NCI-H2227 (cell line): Measurements from ENCODE around the gene GBE1.

Experiments used
- DNase-seq: peaks from one replicate; lab custom pipeline; 2025; ENCODE audit not compliant: unreplicated experiment; lab: John Stamatoyannopoulos, UW

The GBE1 gene

DNA sequence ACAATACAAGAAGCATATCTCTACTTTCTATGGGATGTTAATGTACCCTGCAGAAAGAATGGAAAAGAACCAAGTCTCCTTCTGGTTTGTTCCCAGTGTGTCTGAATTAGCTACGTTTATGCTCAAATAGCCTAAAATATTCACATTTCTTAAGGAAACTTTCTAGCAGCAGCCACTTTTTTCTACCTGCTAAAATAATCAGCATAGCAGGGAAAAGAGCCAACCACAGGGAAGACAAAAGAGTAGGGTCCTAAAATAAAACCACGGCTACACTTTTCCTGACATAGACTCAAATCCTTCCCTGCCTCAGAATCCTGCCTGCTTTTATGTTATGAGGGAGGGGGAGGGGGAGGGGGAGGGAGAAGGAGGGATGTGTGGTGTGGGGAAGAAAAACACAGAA lies 136.7 kb downstream of the GBE1 start:
- no peak for DNase-seq

DNA sequence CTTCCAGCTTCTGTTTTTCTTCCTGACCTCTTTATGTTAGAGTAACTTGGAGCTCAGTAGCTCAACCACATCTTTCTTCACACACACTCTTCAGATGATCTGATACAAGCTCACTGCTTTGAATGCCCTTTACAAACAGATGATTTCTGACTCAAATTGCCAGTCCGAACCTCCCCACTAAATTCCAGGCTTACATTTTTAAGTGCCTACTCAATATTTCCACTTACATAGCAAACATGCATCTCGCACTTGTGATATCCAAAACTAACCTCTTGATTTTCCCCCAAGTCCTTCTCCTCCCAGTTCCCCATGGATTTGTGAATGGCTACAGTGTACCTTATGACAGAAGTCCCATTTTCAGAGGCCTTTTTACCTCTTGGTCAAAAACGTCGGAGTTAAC lies 139.1 kb downstream of the GBE1 start:
- no peak for DNase-seq

DNA sequence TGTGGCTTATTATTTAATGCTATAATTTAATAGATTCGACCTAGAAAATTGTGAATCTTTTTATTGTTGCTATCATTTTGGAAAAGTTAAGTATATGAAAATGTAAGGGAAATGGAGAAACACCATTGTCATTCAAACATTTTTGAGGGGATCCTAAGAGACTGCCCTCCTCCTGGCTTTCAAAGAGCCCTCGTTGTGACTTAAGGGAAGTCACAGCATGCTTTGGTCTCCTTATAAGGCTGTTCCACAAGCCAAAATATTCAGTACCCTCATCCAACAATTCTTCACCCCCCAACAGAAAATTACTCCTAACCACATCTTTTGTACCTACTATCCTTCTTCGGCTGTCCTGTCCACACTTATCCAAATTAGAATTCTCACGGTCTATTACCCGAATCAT lies 140.2 kb downstream of the GBE1 start:
- no peak for DNase-seq

DNA sequence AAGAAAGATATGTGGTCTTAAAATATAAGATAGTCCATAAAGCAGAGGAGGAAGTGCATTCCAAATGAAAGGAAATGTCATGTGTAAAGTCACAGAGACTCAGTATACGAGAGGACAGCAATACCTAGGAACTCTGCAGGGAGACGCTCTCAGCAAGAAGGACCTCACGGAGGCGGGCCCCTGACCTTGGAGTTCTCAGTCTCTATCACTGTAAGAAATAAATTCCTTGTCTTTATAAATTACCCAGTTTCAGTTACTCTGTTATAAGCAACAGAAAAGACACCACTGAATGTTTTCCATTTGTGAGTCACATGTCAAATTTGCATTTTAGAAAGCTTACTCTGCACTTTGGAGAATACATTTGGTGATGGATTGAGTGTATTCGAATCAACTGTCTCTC lies 140.6 kb downstream of the GBE1 start:
- DNase-seq, result no peak

DNA sequence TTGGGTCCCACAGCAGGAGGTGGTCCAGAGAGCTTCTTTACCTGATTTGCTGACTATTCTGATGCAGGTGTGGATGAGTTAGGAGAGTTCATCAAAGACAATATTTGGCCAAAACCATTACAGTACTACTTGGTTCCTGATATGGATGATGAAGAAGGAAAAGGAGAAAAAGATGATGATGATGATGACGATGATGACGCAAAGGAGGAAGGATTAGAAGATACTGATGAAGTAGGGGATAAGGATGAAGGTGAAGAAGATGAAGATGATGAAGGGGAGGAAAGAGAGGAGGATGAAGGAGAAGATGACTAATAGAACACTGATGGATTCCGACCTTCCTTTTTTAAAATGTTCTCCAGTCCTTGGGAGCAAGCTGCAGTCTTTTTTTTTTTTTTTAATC lies 148.7 kb downstream of the GBE1 start:
- DNase-seq, result no peak

DNA sequence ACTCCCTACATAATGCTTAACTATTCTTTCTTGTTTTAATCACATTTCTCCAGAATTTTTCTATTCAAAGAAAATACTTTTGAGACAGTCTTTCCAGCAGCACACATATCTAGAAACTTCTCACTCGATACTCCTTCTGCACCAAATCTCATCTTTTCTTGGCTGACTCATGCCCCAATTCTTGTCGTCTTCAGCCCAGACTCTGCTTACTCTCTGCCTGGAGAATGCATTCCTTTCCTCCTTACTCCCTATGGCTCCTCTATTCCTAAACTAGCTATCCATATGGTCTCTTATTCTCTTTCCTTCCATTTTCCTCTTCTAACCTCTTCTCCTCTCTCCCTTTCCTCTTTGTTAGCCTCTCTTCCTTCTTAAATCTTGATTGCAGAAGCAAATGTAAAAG lies 158.7 kb downstream of the GBE1 start:
- DNase-seq, result no peak

DNA sequence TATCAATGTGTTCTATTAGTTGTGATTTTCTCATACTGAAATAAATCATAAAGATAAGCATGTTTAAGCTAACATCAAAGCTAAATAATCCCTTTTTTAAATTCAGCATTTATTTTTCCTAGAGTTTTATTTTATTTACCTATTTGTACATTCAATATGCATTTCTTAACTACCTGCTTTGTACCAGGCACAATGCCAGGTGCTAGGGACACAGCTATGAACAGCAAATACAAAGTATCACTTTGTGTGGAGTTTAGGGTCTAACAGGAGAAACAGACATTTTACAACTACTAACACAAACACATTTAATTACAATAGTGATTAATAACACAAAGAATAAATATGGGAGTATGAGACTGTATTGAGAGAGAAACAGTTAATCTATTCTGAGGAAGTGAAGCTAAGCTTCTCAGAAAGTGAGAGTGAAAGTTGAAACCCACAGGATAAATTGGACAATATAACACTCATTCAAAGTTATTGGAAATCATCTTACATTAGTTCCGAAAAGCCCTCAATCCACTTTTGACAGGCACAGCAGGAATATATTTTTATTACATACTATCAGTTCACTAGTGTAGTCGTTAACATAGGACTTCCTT lies 159.6 kb downstream of the GBE1 start:
- no peak for DNase-seq

DNA sequence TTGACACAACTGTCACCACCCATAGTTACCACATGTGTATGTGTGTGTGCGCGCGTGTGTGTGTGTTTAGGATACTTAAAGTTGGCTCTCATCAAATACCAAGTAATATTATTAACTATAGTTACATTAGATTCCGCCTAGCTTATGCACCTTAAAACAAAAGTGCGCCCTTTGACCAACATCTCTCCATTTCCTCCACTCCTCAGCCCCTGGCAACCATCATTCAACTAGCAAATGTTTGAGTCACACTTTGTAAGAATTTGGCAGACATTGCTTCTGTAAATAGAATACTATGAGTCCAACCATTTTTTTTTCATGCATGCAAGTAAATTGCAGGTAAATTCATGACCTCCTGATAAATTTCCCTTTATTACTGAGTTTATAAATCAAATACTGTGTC lies 169.3 kb downstream of the GBE1 start:
- DNase-seq, result no peak

DNA sequence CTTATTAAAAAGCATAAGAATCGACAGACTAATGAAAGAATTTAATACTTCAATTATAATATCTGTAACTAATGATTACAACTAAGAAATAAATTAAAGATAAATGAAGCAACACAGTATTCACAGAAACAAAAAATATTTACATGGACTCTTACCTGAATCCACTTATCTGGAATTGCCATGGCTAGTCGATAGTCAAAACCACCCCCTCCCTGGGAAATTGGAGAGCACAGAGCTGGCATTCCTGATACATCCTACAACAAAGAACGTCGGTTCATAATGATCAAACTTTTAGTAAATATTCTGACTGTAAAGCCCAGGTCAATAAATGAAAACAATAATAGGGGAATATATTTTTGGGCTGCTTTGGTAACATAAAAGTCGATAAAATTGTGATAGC lies 175.5 kb downstream of the GBE1 start:
- DNase-seq, result no peak

DNA sequence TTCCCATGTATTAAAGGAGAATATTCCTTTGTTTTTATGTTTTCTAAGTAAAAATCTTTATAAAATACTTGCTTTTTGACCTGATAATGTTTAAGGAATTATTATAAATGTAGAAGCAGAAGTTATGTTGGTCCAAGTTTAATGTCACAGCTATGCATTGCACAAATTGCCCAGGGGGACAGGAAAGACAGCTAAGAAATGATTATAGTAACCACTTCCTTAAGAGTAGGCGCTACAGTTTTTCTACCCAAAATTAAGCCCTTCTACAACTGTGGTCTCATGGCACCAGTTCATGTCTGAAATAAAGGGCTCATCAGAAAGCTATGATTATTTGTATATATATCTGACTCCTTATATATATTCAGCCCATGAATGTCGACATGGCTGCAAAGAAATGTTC lies 176.4 kb downstream of the GBE1 start:
- no peak for DNase-seq

DNA sequence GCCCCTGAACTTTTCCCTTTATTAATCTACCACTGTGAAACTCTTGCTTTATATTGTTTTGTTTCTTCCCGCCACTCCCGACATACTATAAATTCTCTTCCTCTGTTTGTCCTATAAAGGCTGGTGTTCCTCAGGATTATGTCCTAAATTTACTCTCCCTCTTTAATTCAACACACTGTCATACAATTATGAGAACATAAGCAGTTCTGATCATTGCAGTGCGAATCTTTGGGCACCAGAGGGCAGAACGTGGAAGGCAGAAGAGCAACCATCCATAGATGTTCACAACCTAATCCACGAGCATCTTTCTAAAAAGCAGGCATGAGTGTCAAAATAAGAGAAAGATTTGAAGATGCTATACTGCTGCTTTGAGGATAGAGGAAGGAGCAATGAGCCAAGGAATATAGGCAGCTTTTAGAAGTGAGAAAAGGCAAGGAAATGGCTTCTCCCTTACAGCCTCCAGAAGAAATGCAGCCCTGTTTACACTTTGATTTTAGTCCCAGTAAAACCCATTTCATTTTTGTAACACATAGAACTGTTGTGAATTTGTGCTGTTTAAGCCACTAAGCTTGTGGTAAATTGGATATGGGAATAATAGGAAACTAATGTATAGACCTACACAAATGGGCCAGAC lies 179.4 kb downstream of the GBE1 start:
- DNase-seq, result peak; percentile 53

DNA sequence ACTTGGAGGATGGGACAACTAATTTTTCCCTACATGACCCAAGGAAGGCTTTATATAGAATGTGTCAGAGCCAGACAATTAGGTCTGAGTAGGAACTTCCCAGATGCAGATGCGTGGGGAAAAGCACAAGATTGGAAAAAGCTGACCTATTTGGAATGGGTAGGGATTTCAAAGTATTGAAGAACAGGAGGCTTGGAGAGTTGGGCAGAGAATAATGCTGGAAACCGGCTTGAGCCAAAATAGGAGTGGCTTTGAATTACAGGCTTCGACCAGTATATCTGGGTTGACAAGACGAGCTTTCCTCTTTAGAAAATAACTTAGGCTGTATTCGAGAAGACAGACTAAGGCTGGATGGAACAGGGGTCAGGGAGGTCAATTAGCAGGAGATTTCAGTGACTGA lies 181.1 kb downstream of the GBE1 start:
- DNase-seq, result peak; percentile 50

DNA sequence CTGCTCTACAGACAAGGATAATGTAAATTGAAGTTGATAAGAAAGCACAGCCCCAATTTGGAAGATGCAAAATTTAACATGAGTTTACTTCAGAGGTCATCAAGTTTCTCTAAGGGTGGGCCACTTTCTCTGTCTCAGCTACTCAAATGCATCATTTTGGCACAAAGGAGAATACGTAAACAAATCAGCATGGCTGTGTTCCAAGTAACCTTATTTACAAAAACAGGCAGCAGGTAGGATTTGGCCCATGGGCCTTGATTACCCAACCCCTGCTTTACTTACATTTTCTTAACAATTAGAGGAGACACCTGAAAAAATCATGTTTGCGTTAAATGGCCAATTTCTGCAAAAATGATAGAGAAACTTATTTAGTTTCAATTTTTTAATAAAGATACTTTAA lies 181.7 kb downstream of the GBE1 start:
- DNase-seq, result no peak

DNA sequence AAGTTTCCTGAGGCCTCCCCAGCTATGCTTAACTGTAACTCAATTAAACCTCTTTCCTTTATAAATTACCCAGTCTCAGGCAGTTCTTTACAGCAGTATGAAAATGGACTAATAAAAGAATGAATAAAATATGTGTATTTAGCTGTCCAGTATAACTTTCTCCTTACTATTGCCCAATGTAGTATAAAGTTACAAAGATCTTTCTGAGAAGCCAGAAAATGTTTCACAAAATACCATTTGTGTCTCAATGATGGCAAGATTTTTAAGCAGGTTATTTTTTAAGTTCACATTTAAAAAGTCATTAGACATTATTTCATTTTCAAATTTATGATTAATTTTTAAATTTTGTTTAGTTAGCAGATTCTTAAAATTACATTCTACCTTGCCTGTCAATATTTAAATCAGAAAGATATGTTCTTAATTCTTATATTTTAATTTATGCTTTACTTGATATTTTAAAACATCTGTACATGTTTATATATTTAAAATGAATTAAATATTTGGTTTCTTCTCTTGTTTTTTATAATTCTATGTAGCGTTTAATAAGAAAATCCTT lies 189.2 kb downstream of the GBE1 start:
- no peak for DNase-seq

DNA sequence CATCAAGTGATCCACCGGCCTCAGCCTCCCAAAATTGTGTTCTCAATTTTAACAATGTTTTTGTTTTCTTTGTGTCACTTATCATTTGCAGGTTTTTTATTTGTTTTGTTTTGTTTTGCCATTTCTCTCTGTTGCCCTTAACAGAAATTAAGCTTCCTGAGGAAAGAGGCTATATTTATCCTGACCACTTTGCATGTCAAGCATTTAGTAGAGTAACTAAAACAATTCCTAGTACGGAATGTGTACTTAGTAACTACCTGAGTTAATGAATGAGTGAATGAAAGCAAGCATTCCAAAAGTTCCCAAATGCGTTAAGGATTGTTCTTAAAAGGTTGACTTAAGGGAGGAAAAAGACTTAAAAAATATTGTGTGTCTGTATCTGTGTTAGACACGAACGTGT lies 193.1 kb downstream of the GBE1 start:
- no peak for DNase-seq

DNA sequence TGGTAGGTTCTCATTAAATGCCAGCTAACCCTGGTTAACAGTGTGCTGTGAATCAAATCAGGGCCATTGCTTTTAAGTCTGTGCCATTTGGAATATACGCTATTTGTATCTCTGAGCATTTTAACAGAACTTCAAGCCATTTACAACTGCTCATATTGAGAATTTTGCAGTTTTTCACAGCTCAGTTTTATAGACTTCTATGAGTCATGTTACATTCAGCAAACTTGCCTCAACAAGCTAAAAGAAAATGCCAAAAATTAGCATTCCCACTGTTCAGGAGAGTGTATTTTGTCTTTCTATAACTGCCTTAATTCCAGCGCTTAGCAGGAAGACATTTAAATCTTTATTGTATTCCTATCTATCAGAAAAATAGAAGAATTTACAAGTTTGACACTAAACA lies 196.4 kb downstream of the GBE1 start:
- no peak for DNase-seq

DNA sequence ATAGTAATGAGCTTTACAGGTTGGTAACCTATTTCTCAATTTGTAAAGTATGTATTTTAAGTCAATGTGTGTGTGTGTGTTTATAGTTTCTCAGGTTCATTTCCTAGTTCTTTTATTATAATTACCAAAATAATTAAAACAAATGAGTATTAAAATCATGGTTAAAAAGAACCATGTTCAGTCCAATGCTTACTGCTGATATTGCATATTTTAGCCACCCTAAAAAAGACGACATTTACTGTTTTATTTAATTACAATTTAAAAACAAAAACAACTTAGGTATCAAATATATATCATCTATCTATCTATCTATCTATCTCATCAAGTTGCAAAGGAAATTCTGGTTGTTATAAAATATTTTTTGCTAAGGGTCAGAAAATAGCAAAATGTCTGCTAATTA lies 203.3 kb downstream of the GBE1 start:
- no peak for DNase-seq

DNA sequence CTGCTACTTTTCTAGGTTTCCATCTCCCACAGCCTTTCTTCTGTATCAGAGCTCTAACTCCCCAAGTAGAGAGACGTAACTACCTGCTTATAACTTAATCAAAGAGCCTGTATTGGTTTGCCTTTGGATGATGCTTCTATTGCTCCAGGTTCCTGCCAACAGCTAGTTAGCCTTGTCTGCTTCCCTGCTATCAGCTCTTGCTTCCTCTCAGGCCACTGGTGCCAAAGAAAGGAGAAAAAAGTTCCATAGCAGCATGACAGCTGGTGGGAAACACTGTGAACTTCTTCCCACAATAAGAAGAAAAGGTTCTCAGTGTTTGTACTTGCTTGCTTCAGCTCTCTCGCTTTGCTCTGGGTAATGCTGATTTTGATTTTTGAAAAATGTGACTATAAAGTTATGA lies 206.6 kb downstream of the GBE1 start:
- DNase-seq, result no peak

DNA sequence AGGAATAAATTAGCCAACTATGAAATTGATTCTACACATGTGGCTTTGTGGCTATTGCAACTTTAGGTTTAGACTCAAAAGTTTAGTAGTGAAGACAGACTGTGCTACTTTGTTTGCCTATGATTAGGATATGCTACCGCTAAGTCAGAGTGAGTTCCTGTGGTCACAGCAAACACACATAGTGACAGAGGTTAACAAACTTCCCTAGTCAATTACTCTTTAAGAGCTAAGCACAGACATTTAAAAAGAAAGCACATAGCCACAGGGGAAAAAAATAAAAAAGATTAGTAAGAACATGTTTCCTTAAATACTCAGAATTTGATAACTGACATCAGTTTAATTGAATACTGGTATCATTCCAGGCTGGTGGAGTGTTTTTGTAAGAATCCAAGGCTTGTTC lies 207.1 kb downstream of the GBE1 start:
- DNase-seq, result no peak

DNA sequence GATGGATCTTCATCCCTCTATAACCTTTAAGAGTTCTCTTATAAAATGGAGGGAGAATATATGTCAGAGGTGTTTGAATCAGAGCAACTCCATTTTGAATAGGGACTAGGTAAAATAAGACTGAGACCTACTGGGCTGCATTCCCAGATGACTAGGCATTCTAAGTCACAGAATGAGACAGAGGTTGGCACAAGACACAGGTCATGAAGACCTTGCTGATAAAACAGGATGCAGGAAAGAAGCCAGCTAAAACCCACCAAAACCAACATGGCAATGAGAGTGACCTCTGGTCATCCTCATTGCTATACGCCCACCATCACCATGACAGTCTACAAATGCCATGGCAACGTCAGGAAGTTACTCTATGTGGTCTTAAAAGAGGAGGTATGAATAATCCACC lies 211.0 kb downstream of the GBE1 start:
- no peak for DNase-seq

DNA sequence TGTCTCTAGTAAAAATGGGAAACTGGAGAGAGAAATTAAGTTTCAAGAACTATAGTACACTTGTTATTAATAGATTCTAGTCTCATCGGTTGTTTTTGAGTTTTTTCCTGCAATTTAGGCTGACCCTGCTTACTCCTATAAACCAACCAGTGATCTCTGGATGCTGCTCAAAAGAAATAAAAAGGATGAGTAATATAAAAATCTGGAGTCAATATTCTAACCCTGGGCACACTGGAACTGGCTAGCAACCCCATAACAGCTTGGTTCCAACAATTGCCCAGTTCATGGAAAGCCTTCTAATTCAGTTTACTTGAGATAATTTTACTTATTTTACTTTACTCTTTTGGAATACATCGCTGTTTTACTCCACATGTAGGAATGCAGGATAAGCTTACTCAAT lies 211.6 kb downstream of the GBE1 start:
- no peak for DNase-seq

DNA sequence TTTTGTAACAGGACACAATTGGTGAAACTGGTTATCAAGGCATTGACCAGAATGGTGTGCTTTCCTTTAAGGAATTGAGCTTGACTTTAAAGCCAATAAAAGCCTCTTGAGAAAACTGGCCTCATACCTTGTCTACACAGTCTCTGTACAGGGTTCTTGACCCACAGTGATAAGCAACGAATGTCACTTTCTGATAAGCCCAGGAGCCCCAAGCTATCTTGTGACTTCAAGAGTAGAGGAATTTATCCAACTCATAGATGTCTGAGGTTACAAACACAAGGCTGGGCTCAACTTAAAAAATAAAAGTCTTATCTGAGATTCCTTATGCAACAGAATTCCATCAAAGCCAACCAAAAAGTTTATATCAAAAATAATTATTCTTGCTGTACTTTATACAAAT lies 212.1 kb downstream of the GBE1 start:
- DNase-seq, result no peak

DNA sequence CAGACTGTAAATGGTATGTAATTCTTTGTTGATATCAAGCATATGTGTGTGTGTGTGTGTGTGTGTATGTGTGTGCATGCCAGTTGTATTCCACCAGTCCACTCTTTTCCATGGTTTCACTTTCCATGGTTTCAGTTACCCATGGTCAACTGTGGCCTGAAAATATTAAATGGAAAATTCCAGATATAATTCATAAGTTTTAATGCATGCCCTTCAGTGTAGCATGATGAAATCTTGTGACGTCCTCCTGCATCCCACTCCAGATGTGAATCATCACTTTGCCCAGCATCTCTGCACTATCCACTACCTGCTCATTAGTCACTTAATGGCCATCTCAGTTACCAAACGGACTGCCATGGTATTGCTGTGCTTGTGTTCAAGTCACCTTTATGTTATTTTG lies 215.9 kb downstream of the GBE1 start:
- no peak for DNase-seq
